ENCODE results near the gene FBXL16. TPM values are rescaled to one million over a fixed set of nuclear protein-coding genes. Genes with fewer than 3 reads are reported as not detected.

Gene FBXL16
- total and polyA plus RNA-seq, 9 of the 15 experiments (the other 6 are each of a cell fraction or from before 2014, with no cell fraction given) = 0.21 to 8.2 (median 1.7) TPM

GRCh38 chr16:720990-721764 lies 15.6 kb upstream of the FBXL16 start, which contains the start of gene ANTKMT (continued):
- peak; percentile 35; the same call in 1 of the 2 replicates for TF ChIP-seq REST (IDR thresholded peaks at IDR 0.05; ENCODE audit: borderline replicate concordance)
- TF ChIP-seq REST (CRISPR knock-in tag; IDR thresholded peaks at IDR 0.05; ENCODE audit: low read depth) = peak; percentile 82
- no peak for TF ChIP-seq ATF3 (IDR thresholded peaks at IDR 0.05)
- no peak for TF ChIP-seq ATF3 (CRISPR knock-in tag; conservative IDR thresholded peaks at IDR 0.05)
- TF ChIP-seq TBP (optimal IDR thresholded peaks at IDR 0.05; ENCODE audit: low read depth, low read length) = peak; percentile 64
- no peak for TF ChIP-seq SMC3 (conservative IDR thresholded peaks at IDR 0.05; ENCODE audit: insufficient read depth, low read depth, low read length)
- peak; percentile 74 for TF ChIP-seq ATF7 (IDR thresholded peaks at IDR 0.05)
- TF ChIP-seq ZNF561 (CRISPR knock-in tag; conservative IDR thresholded peaks at IDR 0.05) = no peak
- no peak for TF ChIP-seq ZNF23 (CRISPR knock-in tag; IDR thresholded peaks at IDR 0.05)
- TF ChIP-seq NFE2 (IDR thresholded peaks at IDR 0.05; ENCODE audit: low read depth) = no peak
- TF ChIP-seq TEAD1 (CRISPR knock-in tag; IDR thresholded peaks at IDR 0.05) = peak in 1 of 2 experiments; percentile 11; a peak in 1 of 4 replicates
- no peak for TF ChIP-seq HMG20A (CRISPR knock-in tag; conservative IDR thresholded peaks at IDR 0.05)
- TF ChIP-seq KAT2B (IDR thresholded peaks at IDR 0.05; ENCODE audit: low read depth, low read length) = no peak
- no peak; the same call in 1 of the 2 replicates for TF ChIP-seq MXI1 (IDR thresholded peaks at IDR 0.05; ENCODE audit: low read depth, low read length)
- no peak for TF ChIP-seq ZSCAN32 (CRISPR knock-in tag; IDR thresholded peaks at IDR 0.05)
- no peak for TF ChIP-seq BCOR (IDR thresholded peaks at IDR 0.05)
- no peak for TF ChIP-seq ZNF766 (CRISPR knock-in tag; conservative IDR thresholded peaks at IDR 0.05)
- no peak for TF ChIP-seq HNRNPUL1 (IDR thresholded peaks at IDR 0.05; ENCODE audit: low read length)
- no peak; the same call in 1 of the 2 replicates for TF ChIP-seq TRIM28 (IDR thresholded peaks at IDR 0.05)

All from K562 (cell line).